ENCODE measurements around the gene NR2C2. TPM values are rescaled to one million over a fixed set of nuclear protein-coding genes. Genes with fewer than 3 reads are reported as not detected.
A peak's percentile ranks its signal among the peaks of the same experiment; 100 is the strongest.

NR2C2 gene
- total RNA-seq, 8 experiments from 2014 or later = 20.1 to 67.9 (median 32.0) TPM

- no peak for ATAC-seq (replicated peaks in 6 of 8)
- 61 to 100% (median 81%) methylated on average over 1 to 3 of the region's 6 CpGs; no CpG with 5 or more reads in 4 of the 10 experiments for WGBS, 10 experiments
- no peak overlapping the region for H3K4me3 ChIP-seq
- H3K4me1 ChIP-seq (replicated peaks in 1 of 2) = no peaks in the 10 kb centered on the region
- in situ Hi-C loops (cut with MboI; ENCODE audit: low pct_unique_long_range_greater_than_20kb in 2 of 9, low sequenced_read_pairs in 9 of 9, unreplicated experiment in 9 of 9) = loop anchor here in 8 of 9 experiments (10.0 to 25.0 kb wide), 6 partner anchors 136 to 436 kb away; partner anchors contain the start of genes C3orf20 (in 3 of the 8) and CCDC174 (in 3 of the 8)
- H3K27ac ChIP-seq = no peak overlapping the region
Measured at GRCh38 chr3:14923476-14923875, 23.9 kb upstream of the NR2C2 start.

- in situ Hi-C loops (cut with MboI; ENCODE audit: low pct_unique_long_range_greater_than_20kb in 2 of 9, low sequenced_read_pairs in 9 of 9, unreplicated experiment in 9 of 9) = loop anchor here in 4 of 9 experiments (10.0 kb wide), 2 partner anchors 251 to 261 kb away; partner anchors contain the start of gene C3orf20 (in 3 of the 4)
- H3K27ac ChIP-seq = no peak overlapping the region
- peak; percentile 6 to 73 (median 64) for ATAC-seq (replicated peaks in 6 of 8)
Measured at GRCh38 chr3:14925729-14926591, 21.4 kb upstream of the NR2C2 start.

GRCh38 chr3:14926592-14926991 lies 20.8 kb upstream of the NR2C2 start:
- in situ Hi-C loops (cut with MboI; ENCODE audit: low pct_unique_long_range_greater_than_20kb in 2 of 9, low sequenced_read_pairs in 9 of 9, unreplicated experiment in 9 of 9) = loop anchor here in 4 of 9 experiments (10.0 kb wide), 2 partner anchors 252 to 262 kb away; partner anchors contain the start of gene C3orf20 (in 3 of the 4)
- 67 to 100% (median 100%) methylated on average over 1 of the region's 1 CpG; no CpG with 5 or more reads in 6 of the 10 experiments for WGBS, 10 experiments
- no peak for ATAC-seq (replicated peaks in 6 of 8)
- Histone ChIP-seq H3K27ac (no peak overlapping the region), H3K4me3 (no peak overlapping the region), H3K4me1 (replicated peaks in 1 of 2) (no peaks in the 10 kb centered on the region)

More at GRCh38 chr3:14925729-14926591, 21.4 kb upstream of the NR2C2 start:
- H3K4me3 ChIP-seq = no peak overlapping the region
- H3K4me1 ChIP-seq (replicated peaks in 1 of 2) = no peaks in the 10 kb centered on the region
- WGBS, 10 experiments = 33 to 100% (median 72%) methylated on average over 1 to 7 of the region's 9 CpGs; no CpG with 5 or more reads in 1 of the 10 experiments

DNA sequence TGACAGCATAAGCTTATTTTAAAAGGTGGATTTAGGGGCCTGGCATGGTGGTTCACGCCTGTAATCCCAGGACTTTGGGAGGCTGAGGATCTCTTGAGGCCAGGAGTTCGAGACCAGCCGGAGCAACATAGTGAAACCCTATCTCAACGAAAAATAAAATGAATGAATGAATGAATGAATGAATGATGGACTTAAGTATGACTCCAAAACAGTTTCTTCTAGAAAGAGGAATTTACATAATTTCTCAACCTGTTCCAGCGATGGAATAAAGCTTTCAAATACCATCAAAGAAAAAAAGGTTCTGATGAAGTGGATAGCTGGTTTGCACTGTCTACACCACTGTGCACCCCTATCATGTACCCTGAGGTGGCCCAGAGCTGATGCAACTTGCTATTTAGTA lies 20.1 kb upstream of the NR2C2 start:
- H3K4me1 ChIP-seq (replicated peaks in 1 of 2) = no peaks in the 10 kb centered on the region
- WGBS, 10 experiments = 40 to 94% (median 88%) methylated on average over 1 to 5 of the region's 5 CpGs; no CpG with 5 or more reads in 1 of the 10 experiments
- in situ Hi-C loops (cut with MboI; ENCODE audit: low pct_unique_long_range_greater_than_20kb in 2 of 9, low sequenced_read_pairs in 9 of 9, unreplicated experiment in 9 of 9) = loop anchor here in 4 of 9 experiments (10.0 kb wide), 2 partner anchors 253 to 263 kb away; partner anchors contain the start of gene C3orf20 (in 3 of the 4)
- ATAC-seq (replicated peaks in 6 of 8) = no peak
- no peak overlapping the region for H3K27ac ChIP-seq
- H3K4me3 ChIP-seq = no peak overlapping the region

DNA sequence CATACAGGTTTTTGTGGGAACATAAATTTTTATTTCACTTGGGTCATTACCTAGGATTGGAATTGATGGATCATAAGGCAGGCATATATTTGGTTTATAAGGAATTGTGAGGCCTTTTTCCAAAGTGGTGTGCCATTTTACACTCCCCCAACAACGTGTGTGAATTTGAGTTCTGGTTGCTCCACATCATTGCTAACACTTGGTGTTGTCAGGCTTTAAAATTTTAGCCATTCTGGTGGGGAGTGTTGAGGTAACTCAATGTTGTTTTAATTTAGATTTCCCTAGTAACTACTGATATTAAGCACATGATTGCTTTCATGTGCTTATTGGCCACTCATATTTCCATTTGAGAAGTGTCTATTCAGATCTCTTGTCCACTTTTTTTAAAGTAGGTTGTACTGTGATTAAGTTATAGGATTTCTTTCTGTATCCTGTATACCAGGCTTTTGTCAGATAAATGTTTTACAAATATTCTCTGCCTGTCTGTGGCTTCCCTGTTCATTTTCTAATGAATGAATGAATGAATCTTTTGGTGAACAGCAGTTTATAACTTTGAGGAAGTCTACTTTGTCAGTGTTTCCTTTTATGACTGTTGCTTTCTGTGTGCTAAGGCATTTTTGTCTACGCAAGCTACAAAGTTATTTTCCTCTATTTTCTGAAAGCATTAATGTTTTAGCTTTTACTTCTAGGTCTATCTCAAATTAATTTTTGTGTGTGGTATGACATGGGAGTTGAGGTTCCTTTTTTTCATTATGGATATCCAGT lies 17.9 kb upstream of the NR2C2 start:
- Histone ChIP-seq H3K27ac (no peak overlapping the region), H3K4me1 (replicated peaks in 1 of 2) (peaks cover 8 to 9% of the 10 kb centered on the region in 2 donors), H3K4me3 (no peak overlapping the region)
- in situ Hi-C loops (cut with MboI; ENCODE audit: low pct_unique_long_range_greater_than_20kb in 2 of 9, low sequenced_read_pairs in 9 of 9, unreplicated experiment in 9 of 9) = loop anchor here in 4 of 9 experiments (10.0 kb wide), 2 partner anchors 255 to 265 kb away; partner anchors contain the start of gene C3orf20 (in 3 of the 4)
- ATAC-seq (replicated peaks in 6 of 8) = no peak
- 25 to 100% (median 75%) methylated on average over 1 to 2 of the region's 2 CpGs; no CpG with 5 or more reads in 1 of the 10 experiments for WGBS, 10 experiments

GRCh38 chr3:14933820-14934425 lies 13.5 kb upstream of the NR2C2 start:
- Histone ChIP-seq H3K4me3 (no peak overlapping the region), H3K4me1 (replicated peaks in 1 of 2) (peaks cover 8 to 11% of the 10 kb centered on the region in 2 donors), H3K27ac (no peak overlapping the region)
- ATAC-seq (replicated peaks in 6 of 8) = peak in 5 of 8 experiments; percentile 55 to 78 (median 68)
- 20 to 100% (median 60%) methylated on average over 1 to 7 of the region's 7 CpGs; no CpG with 5 or more reads in 3 of the 10 experiments for WGBS, 10 experiments
- in situ Hi-C loops (cut with MboI; ENCODE audit: low pct_unique_long_range_greater_than_20kb in 2 of 9, low sequenced_read_pairs in 9 of 9, unreplicated experiment in 9 of 9) = no loop called here

DNA sequence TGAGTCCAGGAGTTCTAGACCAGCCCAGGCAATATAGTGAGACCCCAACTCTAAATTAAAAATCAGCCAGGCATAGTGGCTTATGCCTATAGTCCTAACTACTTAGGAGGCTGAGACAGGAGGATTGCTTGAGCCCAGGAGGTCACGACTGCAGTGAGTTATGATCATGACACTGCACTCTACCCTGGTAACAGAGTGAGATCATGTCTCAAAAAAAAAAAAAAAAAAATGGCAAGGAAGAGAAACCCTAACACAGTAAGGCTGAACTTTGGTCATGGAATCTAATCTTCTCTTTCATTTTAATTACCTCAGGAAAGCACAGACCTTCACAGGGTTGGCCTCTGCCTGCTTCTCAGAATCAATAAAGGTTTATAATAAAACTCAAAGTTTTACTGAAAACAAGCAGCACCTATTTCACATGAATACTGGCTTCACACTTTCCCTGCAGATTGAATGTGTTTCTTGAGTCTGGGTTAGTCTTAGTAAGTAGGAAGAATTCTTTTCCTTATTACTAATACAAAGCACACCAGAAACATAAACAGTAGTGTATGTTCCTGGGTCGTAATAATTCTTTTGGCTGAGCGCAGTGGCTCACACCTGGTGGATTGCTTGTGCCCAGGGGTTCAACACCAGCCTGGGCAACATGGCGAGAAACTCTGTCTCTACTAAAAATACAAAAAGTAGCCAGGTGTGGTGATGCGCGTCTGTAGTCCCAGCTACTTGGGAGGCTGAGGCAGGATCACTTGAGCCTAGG lies 11.6 kb upstream of the NR2C2 start:
- peaks cover 8 to 11% of the 10 kb centered on the region in 2 donors for H3K4me1 ChIP-seq (replicated peaks in 1 of 2)
- H3K4me3 ChIP-seq = no peak overlapping the region
- peak in 1 of 8 experiments; percentile 31 for ATAC-seq (replicated peaks in 6 of 8)
- WGBS, 10 experiments = 75 to 100% (median 93%) methylated on average over 1 to 6 of the region's 6 CpGs; no CpG with 5 or more reads in 2 of the 10 experiments
- no peak overlapping the region for H3K27ac ChIP-seq
- in situ Hi-C loops (cut with MboI; ENCODE audit: low pct_unique_long_range_greater_than_20kb in 2 of 9, low sequenced_read_pairs in 9 of 9, unreplicated experiment in 9 of 9) = no loop called here

- no peak overlapping the region for H3K27ac ChIP-seq
- peaks cover 4 to 8% of the 10 kb centered on the region in 2 donors for H3K4me1 ChIP-seq (replicated peaks in 1 of 2)
- no peak overlapping the region for H3K4me3 ChIP-seq
- ATAC-seq (replicated peaks in 6 of 8) = no peak
- in situ Hi-C loops (cut with MboI; ENCODE audit: low pct_unique_long_range_greater_than_20kb in 2 of 9, low sequenced_read_pairs in 9 of 9, unreplicated experiment in 9 of 9) = no loop called here
- WGBS, 10 experiments = 25 to 100% (median 87%) methylated on average over 1 to 4 of the region's 4 CpGs; no CpG with 5 or more reads in 2 of the 10 experiments
Measured at GRCh38 chr3:14938954-14939353, 8.4 kb upstream of the NR2C2 start.

GRCh38 chr3:14941871-14942270 lies 5.5 kb upstream of the NR2C2 start:
- in situ Hi-C loops (cut with MboI; ENCODE audit: low pct_unique_long_range_greater_than_20kb in 2 of 9, low sequenced_read_pairs in 9 of 9, unreplicated experiment in 9 of 9) = no loop called here
- peak in 2 of 8 experiments; percentile 4 for ATAC-seq (replicated peaks in 6 of 8)
- Histone ChIP-seq H3K4me1 (replicated peaks in 1 of 2) (peaks cover 0 to 7% of the 10 kb centered on the region in 2 donors), H3K27ac (no peak overlapping the region), H3K4me3 (no peak overlapping the region)
- WGBS, 10 experiments = 80 to 100% (median 86%) methylated on average over 1 of the region's 1 CpG; no CpG with 5 or more reads in 5 of the 10 experiments

DNA sequence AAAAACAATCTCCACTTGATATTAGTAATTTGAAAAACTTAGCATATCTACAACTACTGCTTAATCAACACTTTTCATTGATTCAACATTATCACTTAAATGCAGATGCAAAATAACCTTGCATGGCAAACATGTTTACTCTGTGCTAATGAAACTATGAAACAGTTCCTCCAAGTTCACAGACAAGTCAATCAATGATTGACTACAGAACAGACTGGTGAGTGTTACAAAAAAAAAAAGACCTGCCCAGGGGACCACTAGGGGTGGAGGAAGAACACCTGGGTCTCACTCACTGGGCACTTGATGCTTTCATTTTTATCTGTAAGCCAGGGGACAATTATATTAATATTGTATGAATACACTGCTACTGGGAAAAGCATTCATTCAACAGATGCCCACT lies 4.3 kb upstream of the NR2C2 start:
- Histone ChIP-seq H3K4me1 (replicated peaks in 1 of 2) (peaks cover 0 to 7% of the 10 kb centered on the region in 2 donors), H3K4me3 (no peak overlapping the region), H3K27ac (no peak overlapping the region)
- in situ Hi-C loops (cut with MboI; ENCODE audit: low pct_unique_long_range_greater_than_20kb in 2 of 9, low sequenced_read_pairs in 9 of 9, unreplicated experiment in 9 of 9) = no loop called here
- no peak for ATAC-seq (replicated peaks in 6 of 8)

- peaks cover 9 to 15% of the 10 kb centered on the region in 2 donors for H3K4me1 ChIP-seq (replicated peaks in 1 of 2)
- no peak for ATAC-seq (replicated peaks in 6 of 8)
- in situ Hi-C loops (cut with MboI; ENCODE audit: low pct_unique_long_range_greater_than_20kb in 2 of 9, low sequenced_read_pairs in 9 of 9, unreplicated experiment in 9 of 9) = no loop called here
- peak overlapping the region; percentile 75 to 97 (median 86) for H3K4me3 ChIP-seq
- 0 to 49% (median 24%) methylated on average over 1 to 4 of the region's 4 CpGs for WGBS, 10 experiments
- H3K27ac ChIP-seq = no peak overlapping the region
Measured at GRCh38 chr3:14946236-14946635, 1.1 kb upstream of the NR2C2 start.

DNA sequence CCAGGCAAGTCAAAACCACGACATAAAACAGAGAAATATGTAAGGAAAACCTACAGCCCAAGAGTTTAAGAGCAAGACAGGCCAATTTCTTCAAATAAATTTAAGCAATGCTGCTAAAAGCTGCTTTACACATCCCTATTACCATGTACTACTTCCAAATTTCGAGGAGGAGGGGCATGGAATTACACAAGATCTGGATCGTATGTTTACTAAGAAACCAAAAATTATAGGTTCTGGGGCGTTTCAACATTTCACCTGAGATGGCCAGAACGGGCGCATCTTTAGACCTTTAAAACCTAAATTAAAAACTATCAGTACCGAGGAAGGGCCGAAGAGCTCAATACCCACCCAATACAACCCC lies 664 bp upstream of the NR2C2 start:
- no peak for ATAC-seq (replicated peaks in 6 of 8)
- peak overlapping the region; percentile 75 to 97 (median 86) for H3K4me3 ChIP-seq
- in situ Hi-C loops (cut with MboI; ENCODE audit: low pct_unique_long_range_greater_than_20kb in 2 of 9, low sequenced_read_pairs in 9 of 9, unreplicated experiment in 9 of 9) = no loop called here
- peak overlapping the region; percentile 99 to 100 for H3K27ac ChIP-seq
- 0% methylated on average over 1 to 8 of the region's 8 CpGs; no CpG with 5 or more reads in 1 of the 10 experiments for WGBS, 10 experiments
- peaks cover 9 to 15% of the 10 kb centered on the region in 2 donors for H3K4me1 ChIP-seq (replicated peaks in 1 of 2)
